HG03095 (cell line): ENCODE results near the gene PHF10.
"Not testable (repeated sequence)": the region's sequence is repeated elsewhere in the genome, so short reads cannot be mapped to it uniquely, and the experiment has no call there.

Source experiments
- ATAC-seq: cut with Tn5 transposase; IDR thresholded peaks from one replicate; pipeline ENCODE4 v1.9.1; 2021; ENCODE audit warnings: moderate library complexity; ENCODE audit not compliant: unreplicated experiment

The PHF10 gene

GRCh38 chr6:169723200-169723909, 945 bp downstream of the PHF10 start:
- ATAC-seq, result peak; percentile 39

GRCh38 chr6:169722362-169723199, 1.7 kb downstream of the PHF10 start:
- ATAC-seq, result peak; percentile 19

GRCh38 chr6:169720207-169720855, 4.0 kb downstream of the PHF10 start:
- no peak for ATAC-seq

GRCh38 chr6:169719117-169719516, 5.2 kb downstream of the PHF10 start:
- no peak for ATAC-seq

- ATAC-seq, result no peak
Observed at GRCh38 chr6:169714595-169714994, 9.7 kb downstream of the PHF10 start.

GRCh38 chr6:169714178-169714577, 10.1 kb downstream of the PHF10 start:
- no peak for ATAC-seq

- ATAC-seq, result no peak
Observed at GRCh38 chr6:169710009-169710408, 14.3 kb downstream of the PHF10 start.

- ATAC-seq, result no peak
Observed at GRCh38 chr6:169709293-169709692, 15.0 kb downstream of the PHF10 start.

GRCh38 chr6:169707772-169708171, 16.5 kb downstream of the PHF10 start:
- no peak for ATAC-seq

GRCh38 chr6:169702840-169703246, 21.5 kb downstream of the PHF10 start:
- ATAC-seq, result no peak

GRCh38 chr6:169701954-169702839, 22.1 kb downstream of the PHF10 start, which contains the start of the genes C6orf120 and WDR27:
Gene C6orf120, plus strand, starts transcription at chr6:169702126. Its CDS starts 334 bp downstream, at chr6:169702460.
Gene WDR27, minus strand, starts transcription at chr6:169702029. Its CDS starts 13,024 bp downstream, at chr6:169689005.
- ATAC-seq, result peak; percentile 93

GRCh38 chr6:169701311-169701953, 22.9 kb downstream of the PHF10 start:
- peak; percentile 7 for ATAC-seq

GRCh38 chr6:169700296-169700695, 24.0 kb downstream of the PHF10 start:
- ATAC-seq, result no peak

- ATAC-seq, result not testable (repeated sequence)
Observed at GRCh38 chr6:169697115-169697514, 27.2 kb downstream of the PHF10 start.

- no peak for ATAC-seq
Observed at GRCh38 chr6:169695131-169695530, 29.2 kb downstream of the PHF10 start.

GRCh38 chr6:169692516-169692915, 31.8 kb downstream of the PHF10 start:
- ATAC-seq, result no peak

GRCh38 chr6:169691260-169691659, 33.0 kb downstream of the PHF10 start:
- ATAC-seq, result no peak

GRCh38 chr6:169689287-169689686, 35.0 kb downstream of the PHF10 start:
- ATAC-seq, result no peak

GRCh38 chr6:169685860-169686259, 38.4 kb downstream of the PHF10 start:
- no peak for ATAC-seq

- ATAC-seq, result no peak
Observed at GRCh38 chr6:169684056-169684455, 40.2 kb downstream of the PHF10 start.
